Fibroblast of mammary gland (primary cell): ENCODE data around the gene TBPL2.
"Not testable (repeated sequence)": the region's sequence is repeated elsewhere in the genome, so short reads cannot be mapped to it uniquely, and the experiment has no call there.

Experiments used
- DNase-seq: peaks from one replicate; pipeline ENCODE4 v3.0.0-alpha.2; 2010; ENCODE audit warnings: low read depth
- H3K4me3 ChIP-seq: 2 replicates; pipeline ENCODE4 v1.5.1; 2011; ENCODE audit warnings: low read depth, mild to moderate bottlenecking, low read length, moderate library complexity; ENCODE audit not compliant: control insufficient read depth
- CTCF ChIP-seq: conservative IDR thresholded peaks from 2 replicates; pipeline ENCODE4 v1.5.1; 2011; ENCODE audit warnings: low read depth, low read length, inconsistent platforms; ENCODE audit not compliant: control insufficient read depth, insufficient read depth

Gene TBPL2

DNA sequence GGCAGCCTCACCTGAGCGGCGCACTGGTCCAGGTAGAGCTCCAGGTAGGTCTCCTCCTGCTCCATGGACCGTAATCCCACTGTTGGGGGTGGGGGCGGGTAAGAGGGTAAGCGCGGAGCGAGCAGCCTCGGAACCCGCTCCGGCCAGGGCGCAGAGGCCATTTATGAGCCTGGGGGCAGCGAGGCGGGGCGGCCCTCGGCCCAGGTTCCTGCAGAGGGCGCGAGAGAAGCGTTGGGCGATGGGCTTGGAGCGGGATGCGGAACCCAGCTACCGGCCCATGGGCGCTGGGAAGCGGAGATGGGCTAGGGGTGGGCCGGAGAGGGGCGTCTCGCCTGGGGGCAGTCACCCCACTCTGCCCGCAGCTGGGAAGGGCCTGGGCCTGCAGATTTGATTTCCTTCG is at the start of gene TBPL2:
Gene TBPL2 (minus strand): TSS at position 232 of the 400 bp plus-strand sequence. CDS start 167 bp downstream, at position 65.
- no peak within 1 kb of the TSS for H3K4me3 ChIP-seq
- TF ChIP-seq CTCF: no peak
- DNase-seq: no peak

DNA sequence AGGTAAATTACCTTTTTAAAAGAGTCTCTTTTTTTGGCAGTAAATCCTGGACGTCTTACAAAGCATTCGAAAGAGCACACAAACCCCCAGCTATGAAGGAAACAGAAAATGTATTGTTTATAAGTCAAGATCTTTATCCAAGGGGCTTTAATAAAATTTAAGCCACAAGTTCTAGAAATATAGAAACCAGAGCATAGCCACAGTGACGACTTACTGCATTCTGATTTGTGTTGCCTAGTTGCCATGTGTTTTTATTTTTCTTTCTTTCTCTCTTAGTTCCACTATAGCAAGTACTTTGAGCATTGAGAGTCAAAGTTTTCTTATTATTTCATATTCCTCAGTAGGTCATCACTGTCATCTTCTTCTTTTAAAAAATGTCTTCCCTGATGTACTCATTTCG is 47.8 kb upstream of the TBPL2 start:
- no peak for DNase-seq
- H3K4me3 ChIP-seq: no peak overlapping the region
- TF ChIP-seq CTCF: no peak

GRCh38 chr14:55482936-55483605 is 42.7 kb upstream of the TBPL2 start:
- H3K4me3 ChIP-seq: no peak overlapping the region
- TF ChIP-seq CTCF: no peak
- DNase-seq: no peak

DNA sequence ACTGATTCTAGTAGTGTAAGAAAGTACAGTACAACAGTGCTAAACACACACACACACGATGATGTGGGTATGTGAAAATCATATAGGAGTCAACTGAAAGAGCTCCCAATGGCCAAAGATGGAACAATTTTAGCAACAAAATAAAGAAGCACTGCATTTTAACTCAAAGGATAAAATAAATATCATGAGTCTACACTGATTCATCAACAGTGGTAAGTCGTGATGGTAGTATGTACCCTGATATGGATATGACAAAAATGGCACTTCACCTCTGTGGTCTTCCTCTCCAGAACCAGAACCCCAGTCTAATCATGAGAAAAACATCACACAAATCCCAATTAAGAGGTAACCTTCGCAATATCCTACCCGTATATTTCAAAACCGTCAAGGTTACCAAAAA is 41.4 kb upstream of the TBPL2 start:
- DNase-seq: no peak
- no peak for TF ChIP-seq CTCF
- H3K4me3 ChIP-seq: no peak overlapping the region

DNA sequence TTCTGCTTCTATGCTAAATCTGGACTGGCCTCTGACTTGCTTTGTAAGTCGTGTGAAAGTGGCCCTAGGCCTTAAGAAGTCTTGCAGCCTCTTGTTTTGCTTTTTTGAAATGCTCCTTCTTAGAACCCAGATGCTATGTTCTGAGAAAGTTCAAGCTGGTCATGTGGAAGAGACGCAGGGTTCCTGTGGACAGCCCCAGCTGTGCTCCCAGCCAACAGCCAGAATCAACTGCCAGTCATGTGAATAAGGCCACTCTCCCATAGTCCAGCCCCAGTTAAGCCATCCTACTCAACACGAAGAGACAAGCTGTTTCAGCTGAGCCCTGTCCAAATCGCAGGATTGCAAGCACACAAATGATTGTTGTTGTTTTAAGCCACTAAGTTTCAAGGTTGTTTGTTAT is 37.3 kb upstream of the TBPL2 start:
- TF ChIP-seq CTCF: no peak
- H3K4me3 ChIP-seq: no peak overlapping the region
- no peak for DNase-seq

- H3K4me3 ChIP-seq: not testable (repeated sequence)
Measured at GRCh38 chr14:55476448-55476847, 36.0 kb upstream of the TBPL2 start.

DNA sequence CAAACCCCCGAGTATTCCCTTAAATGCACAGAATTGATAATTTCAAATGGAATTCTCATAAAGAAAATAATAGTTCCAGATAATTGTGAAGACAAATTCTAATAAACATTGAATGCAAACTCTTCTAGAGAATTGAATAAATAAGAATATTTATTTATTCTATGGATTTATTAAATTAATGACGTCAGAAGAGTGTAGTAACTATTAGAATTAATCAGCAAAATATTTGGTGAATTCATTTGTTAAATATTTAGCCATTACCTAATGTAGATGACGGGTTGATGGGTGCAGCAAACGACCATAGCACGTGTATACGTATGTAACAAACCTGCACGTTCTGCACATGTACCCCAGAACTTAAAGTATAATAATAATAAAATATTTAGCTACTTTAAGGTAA is 33.4 kb upstream of the TBPL2 start:
- DNase-seq: no peak
- no peak for TF ChIP-seq CTCF

More at GRCh38 chr14:55476448-55476847, 36.0 kb upstream of the TBPL2 start:
- DNase-seq: not testable (repeated sequence)

More for the DNA sequence above, 33.4 kb upstream of the TBPL2 start:
- no peak overlapping the region for H3K4me3 ChIP-seq
